Tibial nerve (tissue), 4 donors: Measurements from ENCODE around the gene SUSD2. TPM values are rescaled to one million over a fixed set of nuclear protein-coding genes. Genes with fewer than 3 reads are reported as not detected.
"Not testable (repeated sequence)": the region's sequence is repeated elsewhere in the genome, so short reads cannot be mapped to it uniquely, and the experiment has no call there.

Experiments
- DNase-seq, 2 donors: peaks; one replicate each; pipeline ENCODE4 v3.0.0-alpha.2; 2019; ENCODE audit warnings: low spot score in 2 of 2
- H3K27ac ChIP-seq, 4 donors: fragments of 200-600 bp; sonication (generic) in 3 of 4; one replicate each; pipeline ENCODE4 v1.5.1; 2017 to 2019; ENCODE audit warnings: mild to moderate bottlenecking in 1 of 4
- H3K27me3 ChIP-seq, 2 donors: fragments of 200-600 bp; sonication (generic) in 1 of 2; one replicate each; pipeline versions ENCODE4 v1.5.1 to v1.6.0; 2017 to 2019
- H3K36me3 ChIP-seq, 3 donors: fragments of 200-600 bp; sonication (generic); one replicate each; pipeline ENCODE4 v1.5.1; 2018 to 2019
- H3K4me1 ChIP-seq, 4 donors: fragments of 200-600 bp; sonication (generic) in 3 of 4; one replicate each; pipeline ENCODE4 v1.5.1; 2017 to 2019
- H3K4me3 ChIP-seq, 4 donors: fragments of 200-600 bp; sonication (generic) in 3 of 4; one replicate each; pipeline ENCODE4 v1.5.1; 2017 to 2019; ENCODE audit warnings: mild to moderate bottlenecking in 1 of 4, moderate library complexity in 1 of 4
- H3K9me3 ChIP-seq, 4 donors: fragments of 200-600 bp; sonication (generic) in 3 of 4; one replicate each; pipeline ENCODE4 v1.5.1; 2017 to 2019
- CTCF ChIP-seq, 5 experiments: fragments of 200-600 bp in 3 of 5; fragments of 450-650 bp in 2 of 5; sonication (generic) in 3 of 5; IDR thresholded peaks; one replicate each; pipeline ENCODE4 v1.5.1; 2016 to 2019; ENCODE audit warnings: antibody characterized with exemption in 5 of 5, mild to moderate bottlenecking in 3 of 5, moderate library complexity in 2 of 5
- EP300 ChIP-seq, 2 donors: sonication (generic); formaldehyde crosslinking; IDR thresholded peaks; one replicate each; pipeline ENCODE4 v1.6.1; 2017; ENCODE audit warnings: antibody characterized with exemption in 2 of 2, mild to moderate bottlenecking in 1 of 2
- POLR2A ChIP-seq, 2 donors: fragments of 450-650 bp; IDR thresholded peaks; one replicate each; pipeline ENCODE4 v1.6.1; 2017; ENCODE audit warnings: antibody characterized with exemption in 2 of 2, mild to moderate bottlenecking in 2 of 2, moderate library complexity in 2 of 2
- WGBS, 2 donors: methylation state at CpG; one replicate each; pipeline ENCODE4 v1.1.5; 2018; 5-methylcytosine and 5-hydroxymethylcytosine counted together
- total RNA-seq, 4 donors: library from RNA; depleted of rRNA; stranded (reverse); fragments of >200 nt; gene quantifications; one replicate each; pipeline ENCODE4 v1.1.0, GENCODE V29; 2016

Gene SUSD2
- total RNA-seq, 4 donors from 2014 or later: 9.0 to 9.6 (median 9.4) TPM

DNA sequence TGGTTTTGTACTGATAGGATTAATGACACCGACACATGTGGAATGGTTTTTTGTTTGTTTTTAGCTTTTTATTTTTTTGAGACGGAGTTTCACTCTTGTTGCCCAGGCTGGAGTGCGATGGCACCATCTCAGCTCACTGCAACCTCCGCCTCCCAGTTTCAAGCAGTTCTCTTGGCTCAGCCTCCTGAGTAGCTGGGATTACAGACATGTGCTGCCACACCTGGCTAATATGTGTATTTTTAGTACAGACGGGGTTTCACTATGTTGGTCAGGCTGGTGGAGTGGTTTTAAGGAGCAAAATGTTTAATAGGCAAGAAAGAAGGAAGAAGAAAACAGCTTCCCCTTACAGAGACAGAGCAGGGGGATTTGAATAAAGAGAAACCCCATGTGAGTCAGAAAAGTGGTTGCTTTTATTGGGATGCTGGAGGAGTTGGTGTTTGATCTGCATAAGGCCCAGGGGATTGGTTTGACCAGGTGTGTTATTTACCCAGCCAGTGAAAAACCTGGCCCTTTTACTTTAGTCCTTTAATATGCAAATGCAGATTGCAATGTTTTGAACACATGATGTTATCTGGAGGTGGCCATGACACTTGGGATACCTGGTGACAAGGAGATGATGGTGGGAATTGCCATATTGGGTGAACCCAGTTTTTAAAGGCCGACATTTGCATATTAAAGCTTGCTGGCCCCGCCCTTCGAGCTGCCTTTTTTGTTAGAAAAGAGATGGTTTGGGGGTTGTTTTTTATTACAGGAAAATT is 24.3 kb downstream of the SUSD2 start:
- H3K27me3 ChIP-seq: no peaks in the 10 kb centered on the region
- peak overlapping the region in 1 of 4 donors; percentile 76 for H3K27ac ChIP-seq
- no peaks in the 10 kb centered on the region for H3K36me3 ChIP-seq
- 91 to 92% methylated on average over 8 of the region's 8 CpGs for WGBS, 2 donors
- TF ChIP-seq POLR2A (IDR thresholded peaks at IDR 0.05): no peak
- TF ChIP-seq EP300 (IDR thresholded peaks at IDR 0.05): no peak
- no peak for TF ChIP-seq CTCF (IDR thresholded peaks at IDR 0.05)
- DNase-seq: no peak
- peaks cover 0 to 28% (median 23%) of the 10 kb centered on the region in 4 donors for H3K4me1 ChIP-seq
- no peak overlapping the region for H3K4me3 ChIP-seq
- H3K9me3 ChIP-seq: no peaks in the 10 kb centered on the region

DNA sequence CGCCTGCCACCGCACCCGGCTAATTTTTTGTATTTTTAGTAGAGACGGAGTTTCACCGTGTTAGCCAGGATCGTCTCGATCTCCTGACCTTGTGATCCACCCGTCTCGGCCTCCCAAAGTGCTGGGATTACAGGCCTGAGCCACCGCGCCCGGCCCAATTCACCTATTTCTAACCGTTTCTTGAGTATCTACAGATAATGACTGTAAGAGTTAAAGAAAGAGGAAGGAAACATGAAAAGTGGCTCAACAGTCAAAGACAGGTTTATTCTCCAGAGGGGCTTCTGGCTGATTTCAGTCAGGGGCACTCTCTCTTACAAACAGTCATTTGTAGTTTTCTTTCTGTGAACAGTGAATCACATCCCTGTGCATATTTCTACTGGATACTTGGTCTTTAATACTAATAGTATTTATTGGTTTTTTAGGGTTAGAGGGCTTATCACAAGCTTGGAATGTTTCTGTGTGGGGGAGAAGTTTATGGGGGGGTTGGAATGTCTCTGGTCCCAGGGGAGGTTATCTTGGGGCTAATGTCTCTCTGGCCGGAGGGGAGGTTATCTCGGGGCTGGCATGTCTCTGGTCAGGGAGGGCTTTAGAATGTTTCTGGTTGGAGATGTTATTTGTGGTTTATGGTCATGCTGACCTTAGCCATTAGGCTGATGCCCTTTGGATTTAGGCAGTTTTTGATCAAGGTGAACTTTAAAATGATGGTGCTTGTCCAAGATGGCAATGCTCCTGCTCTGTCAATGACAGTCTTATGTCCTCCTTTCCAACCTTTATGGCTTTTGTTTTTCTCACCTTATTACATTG is 25.4 kb downstream of the SUSD2 start:
- peak overlapping the region in 3 of 4 donors; percentile 59 to 83 (median 76) for H3K27ac ChIP-seq
- not testable (repeated sequence) for H3K27me3 ChIP-seq, DNase-seq, H3K4me3 ChIP-seq, H3K9me3 ChIP-seq, H3K36me3 ChIP-seq
- H3K4me1 ChIP-seq: peaks cover 0 to 28% (median 23%) of the 10 kb centered on the region in 4 donors
- WGBS, 2 donors: 79 to 84% methylated on average over 15 of the region's 15 CpGs

- 62% methylated on average over 8 of the region's 8 CpGs for WGBS, 2 donors
- H3K4me1 ChIP-seq: peaks cover 0 to 28% (median 23%) of the 10 kb centered on the region in 4 donors
- H3K4me3 ChIP-seq: no peak overlapping the region
- no peaks in the 10 kb centered on the region for H3K36me3 ChIP-seq
- H3K27me3 ChIP-seq: no peaks in the 10 kb centered on the region
- TF ChIP-seq POLR2A (IDR thresholded peaks at IDR 0.05) (no peak), CTCF (IDR thresholded peaks at IDR 0.05) (no peak), EP300 (IDR thresholded peaks at IDR 0.05) (no peak)
- no peaks in the 10 kb centered on the region for H3K9me3 ChIP-seq
- no peak for DNase-seq
- peak overlapping the region in 3 of 4 donors; percentile 59 to 83 (median 76) for H3K27ac ChIP-seq
Measured at GRCh38 chr22:24207264-24208011, 26.2 kb downstream of the SUSD2 start.

DNA sequence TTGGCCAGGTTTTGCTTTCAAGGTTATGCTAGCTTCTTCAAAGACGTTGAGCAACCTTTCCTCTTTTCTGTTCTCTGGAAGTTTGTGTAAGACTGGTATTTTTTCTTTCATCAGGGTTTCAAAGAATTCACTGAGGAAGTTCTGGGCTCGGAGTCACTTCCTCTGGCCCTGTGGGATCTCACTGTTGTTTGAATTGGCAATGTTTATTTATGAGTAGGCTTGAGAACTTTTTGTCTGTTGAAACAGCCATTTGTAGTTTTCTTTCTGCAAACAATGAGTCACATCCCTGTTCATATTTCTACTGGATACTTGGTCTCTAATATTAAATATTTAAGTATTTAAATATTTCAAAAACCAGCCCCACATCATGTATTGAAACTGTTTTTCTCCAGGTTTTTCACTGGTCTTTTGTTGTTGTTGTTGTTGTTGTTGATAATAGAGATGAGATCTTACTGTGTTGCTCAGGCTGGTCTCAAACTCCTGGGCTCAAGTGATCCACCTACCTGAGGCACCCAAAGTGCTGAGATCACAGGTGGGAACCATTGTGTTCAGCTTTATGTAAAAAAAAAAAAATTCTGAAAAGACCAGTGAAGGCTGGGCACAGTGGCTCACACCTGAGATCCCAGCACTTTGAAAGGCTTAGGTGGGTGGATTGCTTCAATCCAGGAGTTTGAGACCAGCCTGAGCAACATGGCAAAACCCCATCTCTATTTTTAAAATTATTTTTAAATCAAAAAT is 26.9 kb downstream of the SUSD2 start:
- DNase-seq: peak in 1 of 2 donors; percentile 80
- 2% methylated on average over 2 of the region's 2 CpGs for WGBS, 2 donors
- Histone ChIP-seq H3K27me3 (no peaks in the 10 kb centered on the region), H3K9me3 (no peaks in the 10 kb centered on the region), H3K4me3 (no peak overlapping the region), H3K36me3 (no peaks in the 10 kb centered on the region), H3K4me1 (peaks cover 0 to 28% (median 23%) of the 10 kb centered on the region in 4 donors), H3K27ac (peak overlapping the region in 3 of 4 donors; percentile 59 to 83 (median 80))
- TF ChIP-seq EP300 (IDR thresholded peaks at IDR 0.05) (peak; percentile 50 to 89), CTCF (IDR thresholded peaks at IDR 0.05) (no peak)

GRCh38 chr22:24209016-24209415 is 27.7 kb downstream of the SUSD2 start:
- DNase-seq: no peak
- H3K9me3 ChIP-seq: no peaks in the 10 kb centered on the region
- no peaks in the 10 kb centered on the region for H3K27me3 ChIP-seq
- WGBS, 2 donors: 82 to 91% methylated on average over 3 of the region's 3 CpGs
- no peaks in the 10 kb centered on the region for H3K36me3 ChIP-seq
- H3K4me3 ChIP-seq: no peak overlapping the region
- peaks cover 0 to 28% (median 23%) of the 10 kb centered on the region in 4 donors for H3K4me1 ChIP-seq
- peak overlapping the region in 1 of 4 donors; percentile 83 for H3K27ac ChIP-seq
- TF ChIP-seq CTCF (IDR thresholded peaks at IDR 0.05) (no peak), POLR2A (IDR thresholded peaks at IDR 0.05) (no peak), EP300 (IDR thresholded peaks at IDR 0.05) (no peak)
